Measurements from ENCODE around the gene KLF7. TPM values are rescaled to one million over a fixed set of nuclear protein-coding genes. Genes with fewer than 3 reads are reported as not detected.

The KLF7 gene
- total RNA-seq, 1 donor from 2014 or later, result 36.7 TPM

DNA sequence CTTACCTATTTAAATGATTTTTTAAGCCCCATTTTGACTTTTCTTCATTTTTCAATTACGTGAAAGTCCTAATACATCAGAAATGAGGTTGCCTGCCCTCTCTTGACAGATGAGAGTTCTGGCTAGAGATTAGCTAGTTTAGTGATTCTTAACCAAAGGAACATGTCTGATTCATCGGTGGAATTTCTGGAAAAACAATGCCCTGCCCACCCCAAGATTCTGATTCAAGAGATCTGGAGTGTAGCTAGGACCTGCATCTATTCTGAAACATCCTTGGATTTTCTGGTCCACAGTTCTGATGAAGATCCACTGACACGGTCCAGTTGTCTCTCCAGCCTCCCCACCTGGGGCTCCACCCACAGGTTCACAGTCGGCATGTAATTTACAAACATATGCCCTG lies 111.2 kb downstream of the KLF7 start:
- TF ChIP-seq, protein P1, sequence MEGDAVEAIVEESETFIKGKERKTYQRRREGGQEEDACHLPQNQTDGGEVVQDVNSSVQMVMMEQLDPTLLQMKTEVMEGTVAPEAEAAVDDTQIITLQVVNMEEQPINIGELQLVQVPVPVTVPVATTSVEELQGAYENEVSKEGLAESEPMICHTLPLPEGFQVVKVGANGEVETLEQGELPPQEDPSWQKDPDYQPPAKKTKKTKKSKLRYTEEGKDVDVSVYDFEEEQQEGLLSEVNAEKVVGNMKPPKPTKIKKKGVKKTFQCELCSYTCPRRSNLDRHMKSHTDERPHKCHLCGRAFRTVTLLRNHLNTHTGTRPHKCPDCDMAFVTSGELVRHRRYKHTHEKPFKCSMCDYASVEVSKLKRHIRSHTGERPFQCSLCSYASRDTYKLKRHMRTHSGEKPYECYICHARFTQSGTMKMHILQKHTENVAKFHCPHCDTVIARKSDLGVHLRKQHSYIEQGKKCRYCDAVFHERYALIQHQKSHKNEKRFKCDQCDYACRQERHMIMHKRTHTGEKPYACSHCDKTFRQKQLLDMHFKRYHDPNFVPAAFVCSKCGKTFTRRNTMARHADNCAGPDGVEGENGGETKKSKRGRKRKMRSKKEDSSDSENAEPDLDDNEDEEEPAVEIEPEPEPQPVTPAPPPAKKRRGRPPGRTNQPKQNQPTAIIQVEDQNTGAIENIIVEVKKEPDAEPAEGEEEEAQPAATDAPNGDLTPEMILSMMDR (IDR thresholded peaks at IDR 0.05), result no peak
- H3K27ac Mint-ChIP-seq (ENCODE audit: unreplicated experiment), result no peak overlapping the region
- peaks cover 3% of the 10 kb centered on the region for H3K9me3 Mint-ChIP-seq (ENCODE audit: unreplicated experiment)
- no peaks in the 10 kb centered on the region for H3K27me3 Mint-ChIP-seq (ENCODE audit: unreplicated experiment)
- peaks cover 4% of the 10 kb centered on the region for H3K4me1 Mint-ChIP-seq (ENCODE audit: unreplicated experiment)
- no peak for DNase-seq (ENCODE audit: extremely low spot score, unreplicated experiment)
- H3K36me3 Mint-ChIP-seq (ENCODE audit: unreplicated experiment), result no peaks in the 10 kb centered on the region
- H3K4me3 Mint-ChIP-seq (ENCODE audit: unreplicated experiment), result no peak overlapping the region

DNA sequence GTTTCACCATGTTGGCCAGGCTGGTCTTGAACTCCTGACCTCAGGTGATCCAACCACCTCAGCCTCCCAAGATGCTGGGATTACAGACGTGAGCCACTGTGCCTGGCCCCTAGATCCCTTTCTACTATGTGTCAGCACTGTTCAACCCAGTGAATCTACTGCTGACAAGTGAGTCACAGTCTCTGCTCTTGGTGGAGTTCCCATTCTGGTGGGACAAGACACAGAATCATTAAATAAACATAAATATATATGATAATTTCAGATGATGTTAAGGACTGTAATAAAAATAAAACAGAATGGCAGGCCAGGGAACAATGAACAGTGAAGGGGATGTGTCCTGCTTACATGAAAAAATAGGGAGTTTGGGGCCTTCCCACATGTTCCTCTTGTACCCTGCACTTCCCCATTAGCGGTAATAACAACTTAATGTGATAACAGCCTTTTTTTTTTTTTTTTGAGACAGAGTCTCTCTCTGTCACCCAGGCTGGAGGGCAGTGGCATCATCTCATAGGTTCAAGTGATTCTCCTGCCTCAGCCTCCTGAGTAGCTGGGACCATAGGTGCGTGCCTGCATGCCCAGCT lies 114.3 kb downstream of the KLF7 start:
- Mint-ChIP-seq H3K27me3 (ENCODE audit: unreplicated experiment) (no peaks in the 10 kb centered on the region), H3K36me3 (ENCODE audit: unreplicated experiment) (no peaks in the 10 kb centered on the region), H3K4me1 (ENCODE audit: unreplicated experiment) (peaks cover 16% of the 10 kb centered on the region), H3K9me3 (ENCODE audit: unreplicated experiment) (peaks cover 3% of the 10 kb centered on the region), H3K4me3 (ENCODE audit: unreplicated experiment) (no peak overlapping the region), H3K27ac (ENCODE audit: unreplicated experiment) (no peak overlapping the region)
- TF ChIP-seq, protein P1 (IDR thresholded peaks at IDR 0.05), result no peak
- DNase-seq (ENCODE audit: extremely low spot score, unreplicated experiment), result no peak

DNA sequence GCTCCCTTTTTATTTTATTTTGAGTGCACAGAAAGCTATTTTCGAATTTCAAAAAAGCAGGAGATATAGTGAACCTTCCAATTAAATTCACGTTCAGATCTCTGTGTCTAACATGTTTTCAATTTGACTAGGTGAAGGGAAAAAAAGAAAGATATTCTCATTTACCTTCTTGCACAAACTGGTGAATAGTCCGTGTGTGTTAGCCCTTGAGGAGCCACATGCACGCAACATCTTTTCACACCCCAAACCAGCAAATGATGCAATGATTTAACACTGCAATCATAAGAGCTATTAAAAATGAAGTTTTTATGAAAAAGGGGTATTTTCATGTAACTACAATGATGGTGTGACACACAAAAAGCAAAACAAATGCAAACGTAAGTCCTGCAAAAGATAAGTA lies 116.6 kb downstream of the KLF7 start:
- peaks cover 13% of the 10 kb centered on the region for H3K4me1 Mint-ChIP-seq (ENCODE audit: unreplicated experiment)
- no peak for DNase-seq (ENCODE audit: extremely low spot score, unreplicated experiment)
- H3K9me3 Mint-ChIP-seq (ENCODE audit: unreplicated experiment), result peaks cover 3% of the 10 kb centered on the region
- TF ChIP-seq, protein P1 (IDR thresholded peaks at IDR 0.05), result no peak
- no peaks in the 10 kb centered on the region for H3K36me3 Mint-ChIP-seq (ENCODE audit: unreplicated experiment)
- no peaks in the 10 kb centered on the region for H3K27me3 Mint-ChIP-seq (ENCODE audit: unreplicated experiment)
- no peak overlapping the region for H3K4me3 Mint-ChIP-seq (ENCODE audit: unreplicated experiment)
- H3K27ac Mint-ChIP-seq (ENCODE audit: unreplicated experiment), result no peak overlapping the region

DNA sequence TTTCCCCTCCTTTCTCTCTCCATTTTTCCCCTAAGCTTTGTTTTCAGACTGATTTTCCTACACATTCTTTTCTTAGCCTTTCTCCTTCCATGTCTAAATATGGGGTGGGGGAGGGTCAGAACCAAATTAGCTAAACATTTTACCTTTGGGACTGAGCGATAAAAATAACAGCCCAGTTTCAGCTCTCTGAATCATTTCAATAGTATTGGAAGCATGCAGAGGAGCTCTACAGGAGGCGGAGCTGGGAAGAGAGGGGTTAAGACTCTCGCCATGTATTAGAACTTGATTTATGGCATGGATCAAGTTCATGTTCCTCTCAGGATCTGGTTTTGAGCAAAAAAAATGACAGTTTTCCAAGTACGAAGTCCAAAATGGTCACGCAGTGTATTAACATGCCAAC lies 117.3 kb downstream of the KLF7 start:
- H3K9me3 Mint-ChIP-seq (ENCODE audit: unreplicated experiment), result peaks cover 3% of the 10 kb centered on the region
- H3K27me3 Mint-ChIP-seq (ENCODE audit: unreplicated experiment), result no peaks in the 10 kb centered on the region
- peaks cover 13% of the 10 kb centered on the region for H3K4me1 Mint-ChIP-seq (ENCODE audit: unreplicated experiment)
- TF ChIP-seq, protein P1 (IDR thresholded peaks at IDR 0.05), result no peak
- H3K36me3 Mint-ChIP-seq (ENCODE audit: unreplicated experiment), result no peaks in the 10 kb centered on the region
- H3K27ac Mint-ChIP-seq (ENCODE audit: unreplicated experiment), result no peak overlapping the region
- H3K4me3 Mint-ChIP-seq (ENCODE audit: unreplicated experiment), result no peak overlapping the region
- DNase-seq (ENCODE audit: extremely low spot score, unreplicated experiment), result no peak

DNA sequence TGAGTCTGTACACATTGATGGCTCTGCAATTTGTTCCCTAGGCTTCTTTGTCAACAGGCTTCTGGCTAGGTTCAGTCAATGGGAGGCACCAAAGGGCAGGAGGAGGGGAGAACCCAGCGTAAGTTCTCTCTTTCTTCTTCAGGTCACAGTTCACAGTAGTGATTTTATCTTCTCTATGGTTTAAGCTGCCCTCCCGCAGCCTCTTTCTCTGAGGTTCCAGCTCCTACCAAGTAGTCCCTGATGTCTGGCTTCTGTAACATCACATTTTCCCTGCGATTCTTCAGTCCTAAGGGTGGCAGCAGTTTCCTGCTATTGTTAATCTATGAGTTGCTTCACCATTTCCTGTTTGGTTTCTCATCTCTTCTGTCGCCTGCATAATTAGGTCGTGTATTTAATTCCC lies 119.0 kb downstream of the KLF7 start:
- no peaks in the 10 kb centered on the region for H3K9me3 Mint-ChIP-seq (ENCODE audit: unreplicated experiment)
- H3K4me1 Mint-ChIP-seq (ENCODE audit: unreplicated experiment), result peaks cover 24% of the 10 kb centered on the region
- H3K27me3 Mint-ChIP-seq (ENCODE audit: unreplicated experiment), result no peaks in the 10 kb centered on the region
- H3K36me3 Mint-ChIP-seq (ENCODE audit: unreplicated experiment), result no peaks in the 10 kb centered on the region
- TF ChIP-seq, protein P1 (IDR thresholded peaks at IDR 0.05), result peak; percentile 27
- DNase-seq (ENCODE audit: extremely low spot score, unreplicated experiment), result no peak
- no peak overlapping the region for H3K27ac Mint-ChIP-seq (ENCODE audit: unreplicated experiment)
- no peak overlapping the region for H3K4me3 Mint-ChIP-seq (ENCODE audit: unreplicated experiment)
